ENCODE measurements around the gene CYP26A1.

Gene CYP26A1

GRCh38 chr10:93039721-93040120 is 34.0 kb upstream of the CYP26A1 start:
- H3K27me3 ChIP-seq, result no peaks in the 10 kb centered on the region
- no peak overlapping the region for H3K4me3 ChIP-seq
- TF ChIP-seq Cebpa-rat (IDR thresholded peaks at IDR 0.05), result no peak
- peak overlapping the region in 4 of 11 experiments; percentile 0 to 25 (median 2); a peak in 4 of 22 replicates for H3K4me2 ChIP-seq
- H3K27ac ChIP-seq, result no peak overlapping the region
- no peaks in the 10 kb centered on the region for H3K36me3 ChIP-seq
- H3K9ac ChIP-seq, result no peak overlapping the region
- no peaks in the 10 kb centered on the region for H3K9me3 ChIP-seq (replicated peaks in 1 of 11)
- no peaks in the 10 kb centered on the region for H4K20me1 ChIP-seq
- H3K4me1 ChIP-seq, result peaks cover 5 to 18% (median 11%) of the 10 kb centered on the region in 10 experiments; a peak in 15 of 20 replicates

- H4K20me1 ChIP-seq, result no peaks in the 10 kb centered on the region
- H3K36me3 ChIP-seq, result peaks cover 7 to 14% (median 10%) of the 10 kb centered on the region in 11 experiments; a peak in 19 of 22 replicates
- TF ChIP-seq Cebpa-rat (IDR thresholded peaks at IDR 0.05), result no peak
- peaks cover 2 to 10% (median 7%) of the 10 kb centered on the region in 11 experiments; a peak in 20 of 22 replicates for H3K9me3 ChIP-seq (replicated peaks in 1 of 11)
- no peak overlapping the region for H3K27ac ChIP-seq
- no peak overlapping the region for H3K9ac ChIP-seq
- H3K4me3 ChIP-seq, result no peak overlapping the region
- no peak overlapping the region for H3K4me2 ChIP-seq
- no peaks in the 10 kb centered on the region for H3K4me1 ChIP-seq
- H3K27me3 ChIP-seq, result no peaks in the 10 kb centered on the region
Measured at GRCh38 chr10:93054486-93054885, 19.2 kb upstream of the CYP26A1 start.

- no peak for TF ChIP-seq Cebpa-rat (IDR thresholded peaks at IDR 0.05)
- H3K27ac ChIP-seq, result no peak overlapping the region
- no peaks in the 10 kb centered on the region for H4K20me1 ChIP-seq
- no peak overlapping the region for H3K4me2 ChIP-seq
- H3K9ac ChIP-seq, result no peak overlapping the region
- H3K9me3 ChIP-seq (replicated peaks in 1 of 11), result peaks cover 38 to 46% (median 43%) of the 10 kb centered on the region in 11 experiments
- H3K27me3 ChIP-seq, result no peaks in the 10 kb centered on the region
- H3K4me1 ChIP-seq, result no peaks in the 10 kb centered on the region
- peaks cover 37 to 51% (median 43%) of the 10 kb centered on the region in 11 experiments for H3K36me3 ChIP-seq
- H3K4me3 ChIP-seq, result no peak overlapping the region
Measured at GRCh38 chr10:93058139-93058538, 15.6 kb upstream of the CYP26A1 start.

- Histone ChIP-seq H3K4me1 (no peaks in the 10 kb centered on the region), H3K4me3 (no peak within 1 kb of the TSS), H4K20me1 (0 out of 22 replicates have a peak, but pooled peaks cover 0 to 7% (median 0%) of the 10 kb centered on the region in 11 experiments), H3K27me3 (peaks cover under 1 to 9% (median 3%) of the 10 kb centered on the region in 11 experiments; a peak in 18 of 22 replicates), H3K36me3 (peaks cover 37 to 51% (median 43%) of the 10 kb centered on the region in 11 experiments), H3K9me3 (replicated peaks in 1 of 11) (peaks cover 38 to 48% (median 45%) of the 10 kb centered on the region in 11 experiments), H3K27ac (no peak within 1 kb of the TSS), H3K4me2 (no peak within 1 kb of the TSS), H3K9ac (no peak within 1 kb of the TSS)
- TF ChIP-seq Cebpa-rat (IDR thresholded peaks at IDR 0.05), result no peak
Measured at GRCh38 chr10:93059975-93060886, 13.5 kb upstream of the CYP26A1 start, which contains the start of gene CYP26C1. Gene CYP26C1, plus strand, starts transcription at chr10:93060798. Its CDS starts 466 bp downstream, at chr10:93061264.

- no peaks in the 10 kb centered on the region for H3K4me1 ChIP-seq
- H4K20me1 ChIP-seq, result peaks cover 0 to 7% (median 0%) of the 10 kb centered on the region in 11 experiments; a peak in 4 of 22 replicates
- no peak overlapping the region for H3K27ac ChIP-seq
- peaks cover 38 to 48% (median 45%) of the 10 kb centered on the region in 11 experiments for H3K9me3 ChIP-seq (replicated peaks in 1 of 11)
- H3K4me3 ChIP-seq, result no peak overlapping the region
- peaks cover 37 to 51% (median 43%) of the 10 kb centered on the region in 11 experiments for H3K36me3 ChIP-seq
- TF ChIP-seq Cebpa-rat (IDR thresholded peaks at IDR 0.05), result no peak
- peaks cover 9 to 18% (median 11%) of the 10 kb centered on the region in 11 experiments for H3K27me3 ChIP-seq
- no peak overlapping the region for H3K9ac ChIP-seq
- H3K4me2 ChIP-seq, result no peak overlapping the region
Measured at GRCh38 chr10:93060887-93061593, 12.7 kb upstream of the CYP26A1 start.

- Histone ChIP-seq H3K27ac (no peak overlapping the region), H3K9me3 (replicated peaks in 1 of 11) (peaks cover 38 to 48% (median 45%) of the 10 kb centered on the region in 11 experiments), H4K20me1 (peaks cover 0 to 9% (median 0%) of the 10 kb centered on the region in 11 experiments; a peak in 4 of 22 replicates), H3K27me3 (peaks cover 17 to 26% (median 19%) of the 10 kb centered on the region in 11 experiments), H3K36me3 (peaks cover 37 to 51% (median 43%) of the 10 kb centered on the region in 11 experiments), H3K4me1 (no peaks in the 10 kb centered on the region), H3K4me3 (no peak overlapping the region), H3K9ac (no peak overlapping the region), H3K4me2 (no peak overlapping the region)
- TF ChIP-seq Cebpa-rat (IDR thresholded peaks at IDR 0.05), result no peak
Measured at GRCh38 chr10:93061594-93062513, 11.8 kb upstream of the CYP26A1 start.

GRCh38 chr10:93062514-93063143 is 11.1 kb upstream of the CYP26A1 start:
- Histone ChIP-seq H3K9ac (no peak overlapping the region), H3K4me3 (no peak overlapping the region), H4K20me1 (peaks cover 0 to 16% (median 0%) of the 10 kb centered on the region in 11 experiments; a peak in 4 of 22 replicates), H3K27ac (no peak overlapping the region), H3K4me2 (no peak overlapping the region), H3K9me3 (replicated peaks in 1 of 11) (peaks cover 38 to 48% (median 45%) of the 10 kb centered on the region in 11 experiments), H3K27me3 (peaks cover 25 to 33% (median 27%) of the 10 kb centered on the region in 11 experiments), H3K4me1 (no peaks in the 10 kb centered on the region), H3K36me3 (peaks cover 37 to 51% (median 43%) of the 10 kb centered on the region in 11 experiments)
- TF ChIP-seq Cebpa-rat (IDR thresholded peaks at IDR 0.05), result no peak
